Measurements from ENCODE around the gene SIRPB2. TPM values are rescaled to one million over a fixed set of nuclear protein-coding genes. Genes with fewer than 3 reads are reported as not detected.

The SIRPB2 gene
- total and polyA plus RNA-seq, 10 of the 15 experiments (the other 5 are each of a cell fraction or from before 2014, with no cell fraction given), result not detected

- TF ChIP-seq ELK1 (IDR thresholded peaks at IDR 0.05; ENCODE audit: low read depth, low read length), result 0 out of 2 replicates have a peak, but pooled peaks have one; percentile 47
- TF ChIP-seq EZH2 (IDR thresholded peaks at IDR 0.05; ENCODE audit: borderline replicate concordance, control insufficient read depth, low read depth, low read length), result no peak
- TF ChIP-seq CBX3 (IDR thresholded peaks at IDR 0.05; ENCODE audit: borderline replicate concordance, low read depth), result no peak
- peak; percentile 76 for TF ChIP-seq IRF4 (IDR thresholded peaks at IDR 0.05; ENCODE audit: low read depth, low read length)
- peak; percentile 58 for TF ChIP-seq SMC3 (IDR thresholded peaks at IDR 0.05; ENCODE audit: borderline replicate concordance, low read length)
- 0 out of 2 replicates have a peak, but pooled peaks have one; percentile 27 for TF ChIP-seq REST (IDR thresholded peaks at IDR 0.05; ENCODE audit: low read depth, low read length)
- TF ChIP-seq HDAC6 (IDR thresholded peaks at IDR 0.05; ENCODE audit: unreplicated experiment), result no peak
- TF ChIP-seq BACH1 (IDR thresholded peaks at IDR 0.05; ENCODE audit: borderline replicate concordance), result peak; percentile 93
- no peak for TF ChIP-seq FOXM1 (IDR thresholded peaks at IDR 0.05; ENCODE audit: low read depth, low read length)
- TF ChIP-seq ZBTB4 (CRISPR knock-in tag; IDR thresholded peaks at IDR 0.05), result no peak
- peak; percentile 95 for TF ChIP-seq IKZF1 (conservative IDR thresholded peaks at IDR 0.05)
- peak; percentile 72; the same call in 1 of the 2 replicates for TF ChIP-seq STAT1 (conservative IDR thresholded peaks at IDR 0.05)
- peak; percentile 89 for TF ChIP-seq ZSCAN29 (IDR thresholded peaks at IDR 0.05)
- TF ChIP-seq RCOR1 (conservative IDR thresholded peaks at IDR 0.05; ENCODE audit: low read depth, low read length), result 0 out of 2 replicates have a peak, but pooled peaks have one; percentile 55
- 0 out of 2 replicates have a peak, but pooled peaks have one; percentile 65 for TF ChIP-seq SMAD5 (IDR thresholded peaks at IDR 0.05; ENCODE audit: low read depth)
- TF ChIP-seq CEBPB (IDR thresholded peaks at IDR 0.05; ENCODE audit: borderline replicate concordance in 1 of 2, low read depth in 2 of 2, low read length in 2 of 2), result no peak
- peak; percentile 93 for TF ChIP-seq RELA (IDR thresholded peaks at IDR 0.05; ENCODE audit: borderline replicate concordance, partially characterized antibody)
Measured at GRCh38 chr20:1466211-1467081, 24.8 kb downstream of the SIRPB2 start, which contains the start of gene NSFL1C (continued).

Measured in GM12878 (cell line).